DOHH2 (cell line): ENCODE data around the gene RHOBTB3.

Source experiments
- H3F3A ChIP-seq: fragments of 200-600 bp; sonication (generic), shearing (Covaris generic); 2 replicates; pipeline ENCODE4 v1.6.0; 2016; ENCODE audit warnings: antibody characterized with exemption, mild to moderate bottlenecking; ENCODE audit not compliant: control insufficient read depth, insufficient read depth
- H3K27ac ChIP-seq: fragments of 200-600 bp; sonication (generic); 2 replicates; pipeline ENCODE4 v1.5.1; 2014; ENCODE audit warnings: low read depth, mild to moderate bottlenecking, low read length, moderate library complexity
- H3K27me3 ChIP-seq: fragments of 200-600 bp; sonication (generic); 2 replicates; pipeline ENCODE4 v1.6.1; 2014; ENCODE audit warnings: mild to moderate bottlenecking, low read length, mixed read lengths; ENCODE audit not compliant: control insufficient read depth
- H3K36me3 ChIP-seq: fragments of 200-600 bp; sonication (generic); 2 replicates; pipeline ENCODE4 v1.6.1; 2014; ENCODE audit warnings: mild to moderate bottlenecking, low read length, moderate library complexity, mixed read lengths; ENCODE audit not compliant: control insufficient read depth
- H3K4me1 ChIP-seq: fragments of 200-600 bp; sonication (generic); 2 replicates; pipeline ENCODE4 v1.6.1; 2014; ENCODE audit warnings: mild to moderate bottlenecking, low read length, mixed read lengths; ENCODE audit not compliant: control insufficient read depth
- H3K4me2 ChIP-seq: fragments of 200-600 bp; sonication (generic); 2 replicates; pipeline ENCODE4 v1.6.0; 2014; ENCODE audit warnings: mild to moderate bottlenecking, low read length, moderate library complexity
- H3K4me3 ChIP-seq: fragments of 200-600 bp; sonication (generic); 2 replicates; pipeline ENCODE4 v1.5.1; 2014; ENCODE audit warnings: mild to moderate bottlenecking, low read length, mixed read lengths
- H3K79me2 ChIP-seq: fragments of 200-600 bp; sonication (generic); 2 replicates; pipeline ENCODE4 v1.6.1; 2014; ENCODE audit warnings: mild to moderate bottlenecking, low read length, mixed read lengths; ENCODE audit not compliant: control insufficient read depth
- H3K9me2 ChIP-seq: fragments of 200-600 bp; sonication (generic); replicated peaks from 2 replicates; pipeline ENCODE4 v1.6.1; 2014; ENCODE audit warnings: mild to moderate bottlenecking, low read length, mixed read lengths; ENCODE audit not compliant: control insufficient read depth
- H3K9me3 ChIP-seq: fragments of 200-600 bp; sonication (generic); 2 replicates; pipeline ENCODE4 v1.6.1; 2014; ENCODE audit warnings: antibody characterized with exemption, low read length, mixed read lengths; ENCODE audit not compliant: control insufficient read depth, insufficient read depth
- H4K20me1 ChIP-seq: fragments of 200-600 bp; sonication (generic); 2 replicates; pipeline ENCODE4 v1.6.0; 2014; ENCODE audit warnings: low read depth, mild to moderate bottlenecking, antibody characterized with exemption, low read length, moderate library complexity; ENCODE audit not compliant: control insufficient read depth, insufficient read depth
- EZH2phosphoT487 ChIP-seq: fragments of 200-600 bp; sonication (generic); IDR thresholded peaks from 2 replicates; pipeline ENCODE4 v1.6.1; 2017; ENCODE audit warnings: borderline replicate concordance, mild to moderate bottlenecking, antibody characterized with exemption, low read length, moderate library complexity, mixed read lengths
- TF ChIP-seq, protein P1 (sequence below): fragments of 200-600 bp; sonication (generic); IDR thresholded peaks from one replicate; pipeline ENCODE4 v1.5.1; 2014; ENCODE audit warnings: antibody characterized with exemption, mild to moderate bottlenecking, low read depth, low read length; ENCODE audit not compliant: poor library complexity, severe bottlenecking

The RHOBTB3 gene

DNA sequence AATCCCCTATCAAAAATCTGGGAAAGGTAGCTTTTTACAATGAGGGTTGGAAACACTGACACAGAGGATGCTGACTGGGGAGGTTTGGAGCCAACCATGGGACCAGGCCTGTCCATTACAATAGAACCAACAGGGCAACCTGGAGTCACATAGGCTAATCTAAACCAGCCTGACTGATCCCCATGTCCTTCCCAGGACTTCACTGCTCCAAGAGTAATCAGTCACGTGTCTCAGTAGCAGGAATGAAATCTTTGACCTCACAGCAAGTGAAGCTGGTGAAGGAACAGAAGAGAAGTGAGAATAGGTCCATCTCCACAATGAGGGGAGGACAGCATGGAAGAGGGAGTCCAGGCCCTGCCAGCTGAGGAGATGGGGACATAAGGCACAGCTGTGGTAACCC lies 107.4 kb downstream of the RHOBTB3 start:
- no peak overlapping the region for H3K27ac ChIP-seq

GRCh38 chr5:95839658-95840057 lies 108.5 kb downstream of the RHOBTB3 start:
- Histone ChIP-seq H4K20me1 (no peaks in the 10 kb centered on the region), H3K4me1 (peaks cover 24% of the 10 kb centered on the region), H3K27me3 (no peaks in the 10 kb centered on the region), H3K36me3 (no peaks in the 10 kb centered on the region), H3K4me2 (no peak overlapping the region), H3K4me3 (no peak overlapping the region), H3F3A (peaks cover 3% of the 10 kb centered on the region; the same call in 1 of the 2 replicates), H3K27ac (no peak overlapping the region), H3K9me3 (no peaks in the 10 kb centered on the region), H3K9me2 (no peaks in the 10 kb centered on the region), H3K79me2 (no peaks in the 10 kb centered on the region)
- TF ChIP-seq, protein P1, sequence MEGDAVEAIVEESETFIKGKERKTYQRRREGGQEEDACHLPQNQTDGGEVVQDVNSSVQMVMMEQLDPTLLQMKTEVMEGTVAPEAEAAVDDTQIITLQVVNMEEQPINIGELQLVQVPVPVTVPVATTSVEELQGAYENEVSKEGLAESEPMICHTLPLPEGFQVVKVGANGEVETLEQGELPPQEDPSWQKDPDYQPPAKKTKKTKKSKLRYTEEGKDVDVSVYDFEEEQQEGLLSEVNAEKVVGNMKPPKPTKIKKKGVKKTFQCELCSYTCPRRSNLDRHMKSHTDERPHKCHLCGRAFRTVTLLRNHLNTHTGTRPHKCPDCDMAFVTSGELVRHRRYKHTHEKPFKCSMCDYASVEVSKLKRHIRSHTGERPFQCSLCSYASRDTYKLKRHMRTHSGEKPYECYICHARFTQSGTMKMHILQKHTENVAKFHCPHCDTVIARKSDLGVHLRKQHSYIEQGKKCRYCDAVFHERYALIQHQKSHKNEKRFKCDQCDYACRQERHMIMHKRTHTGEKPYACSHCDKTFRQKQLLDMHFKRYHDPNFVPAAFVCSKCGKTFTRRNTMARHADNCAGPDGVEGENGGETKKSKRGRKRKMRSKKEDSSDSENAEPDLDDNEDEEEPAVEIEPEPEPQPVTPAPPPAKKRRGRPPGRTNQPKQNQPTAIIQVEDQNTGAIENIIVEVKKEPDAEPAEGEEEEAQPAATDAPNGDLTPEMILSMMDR, result no peak
- no peak for TF ChIP-seq EZH2phosphoT487

More for the DNA sequence above, 107.4 kb downstream of the RHOBTB3 start:
- no peaks in the 10 kb centered on the region for H3K27me3 ChIP-seq
- no peak overlapping the region for H3K4me2 ChIP-seq
- H4K20me1 ChIP-seq, result no peaks in the 10 kb centered on the region
- no peaks in the 10 kb centered on the region for H3K9me3 ChIP-seq
- no peaks in the 10 kb centered on the region for H3K36me3 ChIP-seq
- TF ChIP-seq, protein P1, result no peak
- TF ChIP-seq EZH2phosphoT487, result no peak
- H3K9me2 ChIP-seq, result no peaks in the 10 kb centered on the region
- H3K4me3 ChIP-seq, result no peak overlapping the region
- peaks cover 31% of the 10 kb centered on the region for H3K4me1 ChIP-seq
- H3F3A ChIP-seq, result peaks cover 8% of the 10 kb centered on the region; the same call in 1 of the 2 replicates
- H3K79me2 ChIP-seq, result no peaks in the 10 kb centered on the region

DNA sequence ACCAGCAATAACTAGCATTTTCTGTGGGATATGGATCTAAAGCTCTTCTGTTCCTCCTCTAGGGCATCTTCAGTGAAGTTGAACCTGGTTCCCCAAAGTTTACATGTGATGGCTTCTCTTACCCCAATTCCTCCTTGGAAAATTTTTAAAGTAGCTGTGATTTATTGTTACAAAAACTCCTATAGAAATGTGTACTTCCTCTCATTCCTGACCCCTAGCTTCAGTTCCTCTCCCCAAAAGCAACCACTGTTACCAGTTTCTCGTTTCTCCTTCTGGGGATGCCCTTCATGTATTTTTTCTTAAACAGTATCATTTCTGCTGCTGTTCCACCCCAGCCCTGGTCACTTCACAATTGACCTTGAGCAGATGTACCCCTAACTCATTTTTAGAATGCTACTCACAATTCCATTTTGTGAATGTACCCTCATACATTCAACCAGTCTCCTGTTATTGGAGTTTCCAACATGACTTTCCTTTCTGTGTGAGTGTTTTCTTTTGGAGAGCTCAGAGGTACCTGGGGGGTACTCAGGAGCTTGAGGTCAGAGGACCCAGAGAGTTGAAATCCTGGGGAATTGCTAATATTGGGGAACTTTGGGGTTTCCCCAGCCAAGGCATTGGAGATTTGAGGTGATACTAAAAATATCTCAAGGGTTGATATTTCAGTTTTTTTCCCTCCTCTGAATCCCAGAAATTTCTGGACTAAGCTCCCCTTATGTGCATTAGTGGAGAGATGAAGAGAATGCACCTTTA lies 110.0 kb downstream of the RHOBTB3 start:
- no peak overlapping the region for H3K27ac ChIP-seq
- H3K4me2 ChIP-seq, result no peak overlapping the region
- no peaks in the 10 kb centered on the region for H4K20me1 ChIP-seq
- H3K36me3 ChIP-seq, result no peaks in the 10 kb centered on the region
- H3K4me3 ChIP-seq, result no peak overlapping the region
- H3F3A ChIP-seq, result no peaks in the 10 kb centered on the region
- no peaks in the 10 kb centered on the region for H3K9me3 ChIP-seq
- H3K79me2 ChIP-seq, result no peaks in the 10 kb centered on the region
- no peaks in the 10 kb centered on the region for H3K27me3 ChIP-seq
- TF ChIP-seq, protein P1, result no peak
- no peak for TF ChIP-seq EZH2phosphoT487
- H3K9me2 ChIP-seq, result no peaks in the 10 kb centered on the region
- peaks cover 15% of the 10 kb centered on the region for H3K4me1 ChIP-seq
